Stomach (tissue), 4 donors: Measurements from ENCODE around the gene TREX2.

Experiments
- CTCF ChIP-seq, 7 experiments: fragments of 450-650 bp in 4 of 7; fragments of 200-600 bp in 3 of 7; sonication (generic) in 3 of 7; IDR thresholded peaks; one replicate each; pipeline ENCODE4 v1.5.1; 2016 to 2019; ENCODE audit warnings: antibody characterized with exemption in 7 of 7, control low read depth in 2 of 7, mild to moderate bottlenecking in 1 of 7
- EP300 ChIP-seq: sonication (generic); formaldehyde crosslinking; IDR thresholded peaks from one replicate; pipeline ENCODE4 v1.6.1; 2017; ENCODE audit warnings: antibody characterized with exemption
- POLR2AphosphoS5 ChIP-seq, 3 donors: sonication (generic); formaldehyde crosslinking; IDR thresholded peaks; one replicate each; pipeline ENCODE4 v1.6.1; 2016; ENCODE audit warnings: antibody characterized with exemption in 3 of 3

DNA sequence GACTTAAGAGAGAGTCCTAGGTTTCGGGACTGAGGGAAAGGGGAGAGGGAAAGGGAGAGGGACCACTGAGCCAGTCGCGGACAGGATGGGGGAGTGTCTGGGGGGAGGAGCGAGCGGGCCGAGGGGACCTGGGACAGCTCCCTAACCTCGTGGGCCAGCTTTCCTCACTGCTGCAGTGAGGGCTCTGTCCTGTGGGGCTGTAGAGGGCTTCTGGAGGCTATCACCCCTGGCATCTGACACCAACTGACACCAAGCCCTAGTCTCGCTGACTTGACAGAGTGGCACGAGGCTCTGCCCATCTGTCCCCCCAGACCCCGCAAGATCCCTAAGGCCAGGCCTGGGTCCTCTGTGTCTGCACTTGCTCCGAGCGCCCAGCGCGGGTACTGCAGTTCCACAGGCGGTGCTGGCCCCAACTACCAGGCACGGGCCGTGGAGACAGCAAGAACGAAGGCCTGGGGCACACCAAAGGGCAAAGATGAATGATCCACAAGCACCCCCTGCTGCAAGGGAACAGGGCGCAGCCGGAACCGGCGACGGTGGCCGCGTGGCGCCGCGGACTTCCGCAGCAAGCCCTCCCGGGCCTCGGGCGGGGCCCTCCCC, 24.1 kb upstream of the TREX2 start:
- no peak for TF ChIP-seq CTCF (IDR thresholded peaks at IDR 0.05)
- TF ChIP-seq EP300: no peak
- TF ChIP-seq POLR2AphosphoS5 (IDR thresholded peaks at IDR 0.05): no peak
